ENCODE measurements around the gene OR10G3.

GRCh38 chr14:21558703-21559170, 21.1 kb downstream of the OR10G3 start:
- TF ChIP-seq CTCF (conservative IDR thresholded peaks at IDR 0.05; ENCODE audit: low read length), result no peak
- TF ChIP-seq EZH2phosphoT487 (IDR thresholded peaks at IDR 0.05; ENCODE audit: borderline replicate concordance, low read depth, low read length), result no peak
